Left hindlimb (tissue), 1 donor: ENCODE measurements around the gene CHAMP1.
"Not testable (repeated sequence)": the region's sequence is repeated elsewhere in the genome, so short reads cannot be mapped to it uniquely, and the experiment has no call there.

Experiments used
- DNase-seq: peaks from one replicate; pipeline ENCODE4 v3.0.0-alpha.2; 2018

CHAMP1 gene

DNA sequence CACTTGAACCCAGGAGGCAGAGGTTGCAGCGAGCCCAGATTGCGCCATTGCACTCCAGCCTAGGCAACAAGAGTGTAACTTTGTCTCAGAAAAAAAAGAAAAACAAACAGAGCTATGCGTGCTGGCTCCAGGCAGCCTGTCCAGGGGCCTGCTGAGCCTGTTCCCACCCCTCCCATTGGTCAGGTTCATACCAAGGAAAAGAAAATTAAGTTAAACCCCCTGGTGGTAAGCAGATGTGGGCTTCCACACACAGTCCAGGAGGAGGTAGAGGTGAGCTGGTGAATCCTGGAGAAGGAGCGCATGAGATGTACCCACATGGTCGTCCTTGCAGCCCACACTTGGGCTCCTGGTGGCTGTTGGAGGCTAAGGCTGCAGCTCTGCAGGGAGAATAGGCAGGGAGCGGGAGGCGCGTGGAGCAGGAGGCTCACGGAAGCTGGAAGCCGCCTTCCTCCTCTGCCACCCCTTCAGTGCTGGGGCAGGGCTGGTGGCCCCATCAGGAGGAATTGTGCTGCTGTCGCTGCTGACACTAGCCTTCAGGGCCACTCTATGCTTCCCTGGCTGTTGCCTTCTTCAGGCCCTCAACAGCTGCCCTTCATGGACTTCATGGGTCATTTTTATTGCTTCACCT, 10.5 kb upstream of the CHAMP1 start:
- no peak for DNase-seq

DNA sequence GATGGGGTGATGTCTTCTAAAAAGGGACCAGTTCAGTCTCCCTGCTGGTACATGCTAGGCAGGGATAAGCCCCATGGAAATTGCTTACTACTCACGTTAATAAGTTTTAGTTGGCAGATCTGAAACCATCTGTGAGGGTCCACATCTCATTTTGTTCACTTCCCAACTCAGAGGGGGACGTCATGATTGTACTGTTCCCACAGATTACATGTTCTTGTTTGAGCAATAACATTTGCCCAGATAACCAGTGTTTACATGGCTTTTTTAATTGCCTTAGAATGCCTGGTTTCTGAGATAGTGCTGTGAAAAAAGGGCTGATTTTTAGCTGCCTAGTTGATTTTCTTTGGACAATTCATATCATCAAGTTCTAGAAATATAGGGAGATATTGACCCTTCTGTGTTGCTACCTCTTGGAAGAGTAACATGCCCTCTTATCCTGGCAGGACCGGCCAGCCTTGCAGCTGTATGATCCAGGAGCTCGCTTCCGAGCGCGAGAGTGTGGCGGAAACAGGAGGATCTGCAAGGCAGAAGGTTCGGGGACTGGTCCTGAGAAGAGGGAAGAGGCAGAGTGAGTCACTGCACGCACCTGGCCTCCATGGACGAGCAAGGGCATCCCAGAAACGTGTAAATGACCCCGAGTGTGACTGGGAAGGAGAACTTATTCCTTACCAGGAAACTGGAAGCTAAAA, 9.8 kb upstream of the CHAMP1 start:
- DNase-seq: no peak

DNA sequence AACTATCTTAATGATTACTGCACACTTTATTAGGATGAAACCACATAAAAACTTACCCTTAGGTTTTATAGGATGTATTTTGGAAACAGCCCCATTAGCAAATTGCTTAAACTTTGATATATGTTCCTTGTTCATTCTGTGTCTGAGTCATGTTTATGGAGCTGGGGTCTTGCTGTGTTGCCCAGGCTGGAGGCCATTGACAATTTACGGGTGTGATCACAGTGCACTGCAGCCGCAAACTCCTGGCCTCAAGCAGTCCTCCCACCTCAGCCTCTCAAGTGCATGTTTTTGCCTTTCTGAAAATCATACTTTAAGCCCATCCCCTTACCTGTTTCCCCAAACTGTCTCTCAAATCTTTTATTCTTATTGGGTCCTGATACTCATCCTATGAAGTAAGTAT, 5.2 kb upstream of the CHAMP1 start:
- DNase-seq: no peak

DNA sequence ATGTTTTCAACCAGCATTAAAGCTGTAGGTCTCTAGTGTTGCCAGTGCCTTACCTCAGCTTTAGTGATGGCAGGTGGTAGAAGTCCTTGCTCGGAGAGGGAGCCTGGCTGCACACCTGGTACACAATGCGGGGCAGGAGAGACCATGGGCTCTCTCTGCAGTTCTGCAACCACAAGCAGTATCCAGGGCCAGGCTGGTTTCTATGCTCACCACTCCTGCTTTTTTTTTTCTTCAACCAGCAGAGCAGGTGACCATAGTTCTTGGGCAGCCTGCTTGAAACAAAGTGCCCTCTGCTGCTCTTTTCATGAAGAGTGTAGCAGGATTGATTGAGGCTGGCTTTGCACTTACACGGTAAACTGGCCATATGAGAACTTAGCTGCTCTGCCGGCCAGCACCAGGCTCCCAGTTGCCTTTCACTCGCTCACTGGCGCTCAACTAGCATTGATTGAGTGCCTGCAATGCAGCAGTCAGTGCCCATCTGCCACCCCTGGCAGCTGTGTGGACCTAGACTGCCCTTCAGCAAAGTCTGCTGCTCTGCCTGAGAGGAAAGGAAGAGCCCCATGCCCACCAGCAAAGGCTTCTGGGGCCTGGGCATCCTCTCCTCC, 4.4 kb upstream of the CHAMP1 start:
- no peak for DNase-seq

DNA sequence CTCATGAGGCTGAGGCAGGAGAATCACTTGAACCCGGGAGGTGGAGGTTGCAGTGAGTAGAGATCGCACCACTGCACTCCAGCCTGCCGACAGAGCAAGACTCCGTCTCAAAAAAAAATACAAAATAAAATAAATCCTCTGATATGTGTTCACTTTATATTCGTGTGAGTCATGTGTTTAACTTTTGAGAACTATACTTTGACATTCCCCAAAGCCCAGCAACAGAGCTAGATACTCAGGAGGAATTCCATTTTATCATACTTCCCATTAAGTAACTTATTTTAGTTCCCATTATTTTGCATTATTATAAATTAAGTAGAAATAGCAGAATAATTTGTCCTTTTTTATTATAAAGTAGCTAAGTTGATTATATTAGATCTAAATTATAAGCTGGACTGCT, 3.3 kb upstream of the CHAMP1 start:
- no peak for DNase-seq

DNA sequence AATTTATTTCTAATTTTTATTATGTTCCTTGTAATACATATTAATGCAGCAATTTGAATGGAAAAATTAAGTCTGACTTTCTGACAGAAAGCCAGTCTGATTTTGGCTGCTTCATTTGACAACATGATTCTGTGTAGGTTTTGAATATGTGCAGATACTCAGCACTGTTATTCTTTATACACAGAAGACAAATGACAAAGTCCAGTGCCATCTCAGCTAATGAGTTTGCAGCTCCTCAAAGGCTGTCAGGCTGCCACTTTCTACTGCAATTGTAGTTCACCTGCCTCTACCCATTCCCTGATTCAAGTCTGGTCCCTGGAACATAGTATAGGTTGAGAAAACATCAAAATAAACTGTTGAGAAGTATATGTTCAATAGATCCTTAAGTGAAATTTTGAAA, 2.9 kb upstream of the CHAMP1 start:
- no peak for DNase-seq

DNA sequence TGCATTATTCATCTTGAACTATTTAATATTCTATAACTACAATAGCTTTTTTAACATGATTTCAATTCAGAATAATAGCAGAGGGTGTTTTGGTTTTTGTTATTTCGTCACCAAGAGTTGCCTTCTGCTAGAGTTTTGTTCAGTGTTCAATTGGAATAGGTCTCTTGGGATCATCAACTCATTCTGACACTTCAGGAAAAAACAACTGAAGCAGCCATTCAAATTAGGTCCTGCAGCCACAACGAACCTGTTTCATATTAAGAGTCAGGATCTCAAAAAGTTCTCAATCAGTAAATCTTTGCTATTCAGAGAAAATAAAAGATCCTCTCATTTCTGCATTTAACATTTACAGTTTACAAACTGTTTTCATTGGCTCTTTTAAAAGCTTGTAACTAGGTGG, 2.4 kb upstream of the CHAMP1 start:
- no peak for DNase-seq

DNA sequence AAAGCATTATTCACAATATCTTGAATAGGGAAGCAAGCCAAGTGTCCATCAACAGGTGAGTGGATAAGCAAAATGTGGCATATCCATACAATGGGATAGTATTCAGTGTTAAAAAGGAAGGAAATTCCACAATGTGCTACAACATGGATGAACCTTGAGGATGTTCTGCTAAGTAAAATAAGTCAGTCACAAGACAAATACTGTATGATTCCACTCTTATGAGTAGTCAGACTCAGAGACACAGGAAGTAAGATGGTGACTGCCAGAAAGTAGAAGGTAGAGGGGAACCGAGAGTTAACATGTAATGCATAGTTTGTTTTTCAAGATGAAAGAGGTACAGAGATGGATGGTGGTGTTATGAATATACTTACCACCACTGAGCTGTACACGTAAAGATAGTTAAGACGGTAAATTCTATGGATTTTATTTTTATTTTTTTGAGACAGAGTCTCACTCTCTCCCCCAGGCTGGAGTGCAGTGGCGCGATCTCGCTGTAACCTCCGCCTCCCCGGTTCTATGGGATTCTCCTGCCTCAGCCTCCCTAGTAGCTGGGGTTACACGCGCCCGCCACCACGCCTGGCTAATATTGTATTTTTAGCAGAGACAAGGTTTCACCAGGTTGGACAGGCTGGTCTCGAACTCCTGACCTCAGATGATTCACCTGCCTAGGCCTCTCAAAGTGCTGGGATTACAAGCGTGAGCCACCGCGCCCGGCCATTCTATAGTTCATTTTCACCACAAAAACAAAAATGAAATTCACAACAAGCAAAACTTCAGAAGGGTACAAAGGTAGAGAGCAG, 1.0 kb upstream of the CHAMP1 start:
- DNase-seq: no peak

DNA sequence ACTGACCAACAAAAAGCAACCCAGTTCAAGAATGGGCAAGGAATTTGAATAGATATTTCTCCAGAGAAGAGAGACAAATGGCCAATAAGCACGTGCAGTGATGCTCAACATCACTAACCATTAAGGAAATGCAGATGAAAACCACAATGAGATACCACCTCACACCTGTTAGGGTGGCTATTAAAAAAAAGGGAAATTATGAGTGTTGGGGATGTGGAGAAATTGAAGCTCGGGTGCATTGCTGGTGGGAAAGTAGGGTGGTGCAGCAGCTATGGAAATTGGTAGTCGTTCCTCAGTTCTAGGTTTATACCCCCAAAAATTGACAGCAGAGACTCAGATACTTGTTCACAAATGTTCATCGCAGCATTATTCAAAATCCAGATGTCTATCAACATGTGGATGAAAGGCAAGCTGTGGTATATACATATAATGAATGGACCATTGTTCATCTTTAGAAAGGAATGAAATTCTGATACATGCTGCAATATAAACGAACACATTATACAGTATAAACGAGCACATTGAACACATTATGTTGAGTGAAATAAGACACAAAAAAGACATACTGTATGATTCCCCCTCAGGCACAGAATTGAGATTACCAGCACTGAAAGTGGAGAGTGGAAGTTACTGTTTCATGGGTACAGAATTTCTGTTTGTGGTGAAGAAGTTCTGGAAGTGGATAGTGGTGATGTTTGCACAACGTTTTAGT, 927 bp downstream of the CHAMP1 start:
- DNase-seq: no peak

DNA sequence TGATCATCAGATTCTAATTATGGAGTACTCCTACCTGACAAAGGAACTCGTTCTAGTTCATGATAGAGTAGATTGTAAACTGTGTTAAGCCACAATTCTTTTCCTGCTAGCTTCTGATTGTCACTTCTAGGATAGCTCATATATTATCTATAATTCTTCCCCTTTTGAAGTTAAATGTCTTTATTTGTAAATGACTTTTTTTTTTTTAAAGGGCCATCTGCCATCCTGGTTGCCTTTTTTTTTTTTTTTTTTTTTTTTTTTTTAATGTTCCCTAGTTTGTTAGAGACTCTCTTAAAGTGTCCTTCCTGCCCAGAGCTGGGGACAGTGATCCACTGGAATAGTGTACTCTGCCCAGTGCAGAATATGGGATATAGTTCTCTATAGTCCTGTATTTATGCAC, 4.3 kb downstream of the CHAMP1 start:
- no peak for DNase-seq

DNA sequence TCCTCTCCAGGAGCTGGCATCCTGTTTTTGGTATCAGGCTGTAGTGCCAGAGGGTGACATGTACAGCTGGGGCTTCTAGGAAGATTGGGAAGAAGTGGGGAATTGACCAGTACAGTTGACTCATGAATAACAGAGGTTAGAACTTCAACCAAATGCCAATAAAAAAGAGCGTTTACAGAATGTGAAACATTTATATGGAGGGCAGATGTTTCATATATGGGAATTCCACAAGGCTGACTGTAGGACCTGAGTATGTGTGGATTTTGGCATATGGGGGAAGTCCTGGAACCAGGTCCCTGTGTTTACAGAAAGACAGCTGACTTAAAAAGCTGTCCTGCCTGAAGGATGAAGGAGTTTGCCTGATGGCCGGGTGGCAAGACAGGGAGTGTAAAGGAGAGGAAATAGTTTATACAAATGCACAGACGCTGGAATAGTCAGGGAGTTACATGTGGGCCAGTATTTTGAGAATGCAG, 5.2 kb downstream of the CHAMP1 start:
- no peak for DNase-seq

DNA sequence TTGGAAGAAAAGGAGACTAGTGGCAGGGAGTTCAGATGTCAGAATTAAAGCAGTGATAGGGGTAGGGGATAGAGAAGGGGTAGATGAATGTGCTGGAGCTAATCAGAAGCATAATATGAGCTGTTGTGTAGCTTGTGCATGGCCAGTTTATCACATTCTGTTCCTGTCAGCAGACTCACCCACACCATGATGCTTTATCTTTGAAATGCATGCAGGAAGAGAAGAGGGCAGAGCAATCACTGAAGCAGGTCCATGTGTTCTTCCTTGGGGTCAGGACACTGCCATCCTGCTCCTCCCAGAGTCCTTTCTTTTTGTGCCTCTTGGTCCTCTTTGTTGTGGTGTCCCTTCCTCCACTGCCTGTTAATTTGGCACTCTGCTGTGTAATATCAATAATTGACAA, 5.8 kb downstream of the CHAMP1 start:
- no peak for DNase-seq

DNA sequence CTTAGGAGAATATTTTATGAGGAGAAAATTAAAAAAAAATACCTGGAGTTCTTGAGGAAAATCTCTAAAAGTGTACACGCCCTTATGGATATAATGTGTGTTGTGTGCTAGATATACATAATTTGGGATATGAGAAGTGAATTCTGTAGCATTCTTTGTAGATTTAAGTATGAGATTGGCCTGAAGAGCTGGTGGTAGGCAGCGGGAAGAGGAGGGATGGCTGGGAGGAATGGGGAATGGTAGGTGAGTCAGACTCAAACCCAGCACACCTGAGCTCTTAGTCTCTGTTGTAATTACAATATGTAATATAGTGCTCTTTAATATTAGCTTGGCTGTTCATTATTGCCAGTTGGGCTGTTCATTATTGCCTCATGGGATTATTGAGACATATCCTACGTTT, 7.0 kb downstream of the CHAMP1 start:
- DNase-seq: no peak

DNA sequence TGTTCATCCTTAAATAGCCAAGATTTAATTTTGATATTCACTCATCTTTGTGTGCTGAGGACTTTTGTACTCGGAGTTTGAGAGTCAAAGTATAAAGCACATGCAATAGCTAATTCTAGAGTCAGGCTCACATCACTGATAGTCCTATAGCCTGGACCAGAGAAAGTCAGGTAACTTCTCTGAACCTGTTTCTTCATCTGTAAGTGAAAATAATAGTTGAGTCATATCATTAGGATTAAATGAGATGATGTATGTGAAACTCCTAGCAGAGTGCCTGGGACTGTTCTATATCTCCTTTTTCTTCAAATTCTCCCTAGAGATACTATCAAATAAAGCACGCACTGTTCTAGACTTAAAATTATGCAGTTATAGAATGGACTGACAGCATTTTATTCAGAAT, 9.0 kb downstream of the CHAMP1 start:
- DNase-seq: no peak

DNA sequence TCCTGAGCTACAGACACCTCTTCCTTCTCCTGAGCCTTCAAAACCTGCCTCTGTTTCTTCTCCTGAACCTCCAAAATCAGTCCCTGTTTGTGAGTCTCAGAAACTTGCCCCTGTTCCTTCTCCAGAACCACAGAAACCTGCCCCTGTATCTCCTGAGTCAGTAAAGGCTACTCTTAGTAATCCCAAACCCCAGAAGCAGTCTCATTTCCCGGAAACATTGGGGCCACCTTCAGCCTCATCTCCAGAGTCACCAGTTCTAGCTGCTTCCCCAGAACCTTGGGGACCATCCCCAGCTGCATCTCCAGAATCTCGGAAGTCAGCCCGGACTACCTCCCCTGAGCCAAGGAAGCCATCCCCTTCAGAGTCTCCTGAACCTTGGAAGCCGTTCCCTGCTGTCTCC, 10.0 kb downstream of the CHAMP1 start:
- no peak for DNase-seq

DNA sequence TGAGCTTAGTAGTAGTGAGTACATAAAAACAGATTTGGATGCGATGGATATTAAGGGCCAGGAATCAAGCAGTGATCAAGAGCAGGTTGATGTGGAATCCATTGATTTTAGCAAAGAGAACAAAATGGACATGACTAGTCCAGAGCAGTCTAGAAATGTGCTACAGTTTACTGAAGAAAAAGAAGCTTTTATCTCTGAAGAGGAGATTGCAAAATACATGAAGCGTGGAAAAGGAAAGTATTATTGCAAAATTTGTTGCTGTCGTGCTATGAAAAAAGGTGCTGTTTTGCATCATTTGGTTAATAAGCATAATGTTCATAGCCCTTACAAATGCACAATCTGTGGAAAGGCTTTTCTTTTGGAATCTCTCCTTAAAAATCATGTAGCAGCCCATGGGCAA, 11.4 kb downstream of the CHAMP1 start:
- DNase-seq: no peak

DNA sequence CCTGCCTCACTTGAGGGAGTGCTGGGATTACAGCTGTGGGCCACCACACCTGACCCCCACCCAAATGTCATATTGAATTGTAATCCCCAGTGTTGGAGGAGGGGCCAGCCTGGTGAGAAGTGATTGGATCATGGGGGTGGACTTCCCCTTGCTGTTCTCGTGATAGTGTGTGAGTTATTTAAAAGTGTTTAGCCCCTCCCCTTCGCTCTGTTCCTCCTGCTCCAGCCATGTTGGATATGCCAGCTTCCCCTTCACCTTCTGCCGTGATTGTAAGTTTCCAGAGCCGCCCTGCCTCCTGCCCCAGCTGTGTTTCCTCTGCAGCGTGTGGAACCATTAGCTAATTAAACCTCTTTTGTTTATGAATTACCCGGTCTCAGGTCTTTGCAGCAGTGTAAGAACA, 13.7 kb downstream of the CHAMP1 start:
- no peak for DNase-seq

DNA sequence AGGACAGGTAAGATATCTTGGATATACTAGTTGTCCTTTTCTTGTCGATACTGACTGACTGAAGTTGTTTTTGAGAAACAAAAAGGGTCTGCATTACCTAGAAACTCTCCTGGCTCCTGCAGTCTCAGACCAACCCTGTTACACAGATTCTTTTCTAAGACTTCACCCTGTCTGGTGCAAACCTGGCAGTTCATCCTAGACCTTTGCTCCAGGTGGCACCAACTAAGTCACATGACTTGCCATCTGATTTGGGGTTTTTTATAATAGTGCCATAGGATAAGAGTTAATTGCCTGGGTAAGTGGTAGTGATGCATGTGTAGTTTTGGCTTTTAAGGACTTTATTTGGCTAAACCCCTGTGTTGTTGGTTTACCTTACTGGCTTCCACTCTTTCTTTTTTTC, 14.3 kb downstream of the CHAMP1 start:
- DNase-seq: no peak

DNA sequence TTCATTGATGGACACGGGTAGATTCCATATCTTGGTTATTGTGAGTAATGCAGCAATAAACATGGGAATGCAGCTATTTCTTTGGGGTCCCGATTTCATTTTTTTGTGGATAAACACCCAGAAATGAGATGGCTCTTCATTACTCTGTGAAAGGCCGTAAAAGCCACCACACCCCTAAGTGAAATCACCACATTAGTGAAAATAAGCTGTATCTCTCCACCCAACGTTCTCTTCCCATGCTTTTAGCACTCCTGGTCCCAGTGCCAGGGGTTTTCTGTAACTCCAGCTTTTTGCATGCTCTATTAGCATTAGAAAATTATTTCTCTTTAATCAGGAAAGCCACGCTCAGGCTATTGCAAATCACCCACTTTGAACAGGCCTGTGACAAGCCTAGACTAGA, 15.8 kb downstream of the CHAMP1 start:
- DNase-seq: no peak

DNA sequence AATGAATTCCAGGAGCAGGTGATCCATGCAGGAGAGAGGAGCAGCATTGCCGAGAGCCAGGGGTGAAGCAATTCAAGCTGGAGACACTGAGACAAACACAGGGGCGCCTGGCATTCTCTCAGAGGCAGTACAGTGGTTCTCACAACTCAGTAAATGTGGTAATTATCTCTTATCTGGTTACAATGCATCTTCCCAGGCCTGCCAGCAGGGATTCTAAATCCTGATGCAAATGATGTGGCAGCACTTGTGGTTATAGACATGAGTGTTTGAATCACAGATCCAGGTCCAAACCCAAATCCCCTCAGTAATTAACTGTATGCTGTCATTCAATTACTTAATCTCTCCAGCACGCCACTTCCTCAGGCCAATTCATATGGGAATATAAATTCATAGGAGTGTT, 19.6 kb downstream of the CHAMP1 start:
- DNase-seq: not testable (repeated sequence)

DNA sequence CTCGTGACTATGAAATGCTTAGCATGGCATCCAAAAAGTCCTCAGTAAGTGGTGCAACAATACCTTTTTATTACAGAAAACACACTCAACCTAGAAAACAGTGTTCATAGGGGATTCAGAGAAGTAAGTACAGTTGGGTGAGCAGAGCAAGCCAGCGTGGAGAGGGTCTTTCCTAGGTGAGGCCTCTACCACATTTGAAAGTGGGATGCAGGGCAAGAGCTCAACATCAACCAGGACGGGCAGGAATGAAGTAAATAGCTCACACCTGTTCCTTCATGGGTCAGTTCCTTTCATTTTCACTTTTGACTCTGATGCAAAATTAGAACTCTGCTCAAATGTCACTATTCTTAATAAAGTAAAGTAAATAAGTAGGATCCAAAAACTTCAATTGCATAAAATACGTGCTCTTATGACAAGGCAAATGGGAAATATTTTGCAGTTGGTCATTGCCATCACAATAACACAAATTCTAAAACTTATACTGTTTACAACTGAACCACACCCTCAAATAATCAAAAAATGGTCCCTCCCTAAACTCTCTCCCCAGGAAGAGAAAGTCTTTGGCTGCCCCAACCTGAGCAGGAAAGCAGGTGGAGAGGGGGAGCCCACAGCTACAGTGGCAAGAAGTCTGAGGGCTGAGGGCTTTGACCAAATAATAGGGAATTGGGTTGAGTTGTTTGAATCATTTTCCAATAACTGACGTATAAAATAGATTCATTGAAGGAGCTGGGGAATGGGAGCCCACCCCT, 20.2 kb downstream of the CHAMP1 start:
- no peak for DNase-seq

DNA sequence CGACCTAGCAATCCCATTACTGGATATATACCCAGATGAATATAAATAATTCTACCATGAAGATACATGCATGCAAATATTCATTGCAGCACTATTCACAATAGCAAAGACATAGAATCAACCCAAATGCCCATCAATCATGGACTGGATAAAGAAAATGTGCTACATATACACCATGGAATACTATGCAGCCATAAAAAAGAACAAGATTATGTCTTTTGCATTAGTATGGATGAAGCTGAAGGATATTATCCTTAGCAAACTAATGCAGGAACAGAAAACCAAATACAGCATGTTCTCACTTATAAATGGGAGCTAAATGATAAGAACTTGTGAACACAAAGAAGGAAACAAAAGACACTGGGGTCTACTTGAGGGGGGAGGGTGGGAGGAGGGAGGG, 22.2 kb downstream of the CHAMP1 start:
- not testable (repeated sequence) for DNase-seq
